ENCODE data around the gene SLC35F4. TPM values are rescaled to one million over a fixed set of nuclear protein-coding genes. Genes with fewer than 3 reads are reported as not detected.

SLC35F4 gene
- not detected for total RNA-seq

- Histone ChIP-seq H3K9me3 (no peaks in the 10 kb centered on the region), H3K36me3 (no peaks in the 10 kb centered on the region), H3K27me3 (replicated peaks; ENCODE audit: insufficient read depth) (no peaks in the 10 kb centered on the region), H3K4me3 (peak within 1 kb of the TSS; percentile 72), H3K4me1 (ENCODE audit: control insufficient read depth in 1 of 2, low read depth in 2 of 2) (peaks cover 4 to 13% of the 10 kb centered on the region in 2 donors), H3K27ac (no peak within 1 kb of the TSS)
- no peak for DNase-seq (ENCODE audit: low spot score)
- TF ChIP-seq CTCF (IDR thresholded peaks at IDR 0.05), result no peak
- no peak for ATAC-seq (ENCODE audit: insufficient number of reproducible peaks, low FRiP score, low read depth)
Measured at GRCh38 chr14:57865403-57866198, at the start of gene SLC35F4. TSS of gene SLC35F4 (minus strand) at chr14:57866092.

- ATAC-seq (ENCODE audit: insufficient number of reproducible peaks, low FRiP score, low read depth), result no peak
Measured at GRCh38 chr14:57909626-57910025, 43.7 kb upstream of the SLC35F4 start.

GRCh38 chr14:57903954-57904353, 38.1 kb upstream of the SLC35F4 start:
- Histone ChIP-seq H3K36me3 (no peaks in the 10 kb centered on the region), H3K4me1 (ENCODE audit: control insufficient read depth in 1 of 2, low read depth in 2 of 2) (no peaks in the 10 kb centered on the region), H3K27me3 (replicated peaks; ENCODE audit: insufficient read depth) (no peaks in the 10 kb centered on the region), H3K4me3 (no peak overlapping the region), H3K9me3 (no peaks in the 10 kb centered on the region), H3K27ac (no peak overlapping the region)
- DNase-seq (ENCODE audit: low spot score) (no peak), ATAC-seq (ENCODE audit: insufficient number of reproducible peaks, low FRiP score, low read depth) (no peak)
- no peak for TF ChIP-seq CTCF (IDR thresholded peaks at IDR 0.05)

More at GRCh38 chr14:57909626-57910025, 43.7 kb upstream of the SLC35F4 start:
- no peak overlapping the region for H3K4me3 ChIP-seq
- TF ChIP-seq CTCF (IDR thresholded peaks at IDR 0.05), result no peak
- DNase-seq (ENCODE audit: low spot score), result no peak
- no peaks in the 10 kb centered on the region for H3K36me3 ChIP-seq
- no peaks in the 10 kb centered on the region for H3K27me3 ChIP-seq (replicated peaks; ENCODE audit: insufficient read depth)
- peaks cover 3% of the 10 kb centered on the region for H3K9me3 ChIP-seq
- no peak overlapping the region for H3K27ac ChIP-seq
- no peaks in the 10 kb centered on the region for H3K4me1 ChIP-seq (ENCODE audit: control insufficient read depth in 1 of 2, low read depth in 2 of 2)

- ATAC-seq (ENCODE audit: insufficient number of reproducible peaks, low FRiP score, low read depth), result no peak
- no peak for TF ChIP-seq CTCF (IDR thresholded peaks at IDR 0.05)
- DNase-seq (ENCODE audit: low spot score), result no peak
- H3K9me3 ChIP-seq, result no peaks in the 10 kb centered on the region
- H3K27ac ChIP-seq, result no peak overlapping the region
- H3K4me3 ChIP-seq, result no peak overlapping the region
- H3K36me3 ChIP-seq, result no peaks in the 10 kb centered on the region
- H3K4me1 ChIP-seq (ENCODE audit: control insufficient read depth in 1 of 2, low read depth in 2 of 2), result no peaks in the 10 kb centered on the region
- no peaks in the 10 kb centered on the region for H3K27me3 ChIP-seq (replicated peaks; ENCODE audit: insufficient read depth)
Measured at GRCh38 chr14:57898837-57899572, 33.1 kb upstream of the SLC35F4 start.

- H3K4me1 ChIP-seq (ENCODE audit: control insufficient read depth in 1 of 2, low read depth in 2 of 2), result no peaks in the 10 kb centered on the region
- DNase-seq (ENCODE audit: low spot score) (no peak), ATAC-seq (ENCODE audit: insufficient number of reproducible peaks, low FRiP score, low read depth) (no peak)
- H3K36me3 ChIP-seq, result no peaks in the 10 kb centered on the region
- TF ChIP-seq CTCF (IDR thresholded peaks at IDR 0.05), result no peak
- H3K4me3 ChIP-seq, result no peak overlapping the region
- H3K27ac ChIP-seq, result no peak overlapping the region
- H3K9me3 ChIP-seq, result no peaks in the 10 kb centered on the region
- H3K27me3 ChIP-seq (replicated peaks; ENCODE audit: insufficient read depth), result no peaks in the 10 kb centered on the region
Measured at GRCh38 chr14:57897144-57897748, 31.4 kb upstream of the SLC35F4 start.
